SKM-1 treated with dmso at 0.1 percent for 144 hours (cell line): Measurements from ENCODE around the gene UFC1.

ENCODE experiments used
- DNase-seq: peaks from one replicate; lab custom pipeline; 2025; ENCODE audit not compliant: unreplicated experiment; lab: John Stamatoyannopoulos, UW

UFC1 gene

GRCh38 chr1:161192476-161193465, 39.0 kb downstream of the UFC1 start:
- peak; percentile 90 for DNase-seq

DNA sequence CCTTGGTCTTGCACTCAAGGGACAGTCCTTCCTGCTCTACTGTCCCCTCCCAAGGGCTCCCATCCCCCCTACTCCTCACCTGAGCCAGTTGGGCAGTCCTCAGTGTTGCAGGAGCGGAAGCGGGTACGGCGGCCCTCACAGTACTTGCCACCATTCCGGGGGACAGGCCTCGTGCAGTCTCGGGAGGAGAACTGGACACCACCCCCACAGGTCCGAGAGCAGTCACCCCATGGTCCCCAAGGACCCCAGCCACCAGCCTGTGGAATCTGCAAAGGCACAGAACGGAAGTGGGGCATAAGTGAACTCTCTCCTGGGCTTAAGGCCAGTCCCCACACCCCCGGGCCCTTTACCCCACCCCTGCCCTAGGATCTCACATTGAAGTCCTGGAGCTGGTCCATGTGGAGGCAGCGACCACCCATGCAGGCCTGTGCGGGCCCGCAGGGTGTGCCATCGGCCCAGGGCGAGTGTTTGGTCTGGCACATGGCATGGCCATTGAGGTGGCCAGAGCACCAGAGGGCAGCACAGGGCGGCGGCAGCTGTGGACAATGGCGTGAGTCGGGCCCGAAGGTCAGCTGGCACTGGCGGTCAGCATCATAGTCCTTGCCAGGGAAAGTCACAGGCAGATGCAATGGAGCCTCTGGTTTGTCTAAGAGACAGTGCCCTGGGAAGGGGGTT, 39.9 kb downstream of the UFC1 start:
- DNase-seq = no peak

GRCh38 chr1:161195171-161195570, 41.4 kb downstream of the UFC1 start:
- DNase-seq = peak; percentile 43

DNA sequence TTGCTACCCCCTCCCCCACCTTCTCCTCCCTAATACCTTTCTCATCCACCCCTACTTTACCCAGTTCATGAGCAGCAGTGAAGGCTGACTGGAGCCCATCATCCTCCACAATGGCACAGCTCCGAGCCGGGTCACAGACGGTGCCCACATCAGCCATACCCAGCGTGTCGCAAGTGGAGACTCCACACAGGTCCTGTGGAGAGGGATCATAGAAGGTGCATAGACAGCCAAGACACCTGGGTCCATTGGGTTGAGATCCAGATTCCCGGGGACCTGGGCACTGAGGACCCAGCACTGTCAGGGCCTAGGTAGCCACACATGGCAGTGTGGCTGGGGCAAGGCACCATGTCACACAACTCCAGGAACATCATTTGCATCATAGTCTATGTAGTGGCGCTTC, 42.3 kb downstream of the UFC1 start:
- no peak for DNase-seq

GRCh38 chr1:161196521-161197451, 43.0 kb downstream of the UFC1 start:
- DNase-seq = no peak

DNA sequence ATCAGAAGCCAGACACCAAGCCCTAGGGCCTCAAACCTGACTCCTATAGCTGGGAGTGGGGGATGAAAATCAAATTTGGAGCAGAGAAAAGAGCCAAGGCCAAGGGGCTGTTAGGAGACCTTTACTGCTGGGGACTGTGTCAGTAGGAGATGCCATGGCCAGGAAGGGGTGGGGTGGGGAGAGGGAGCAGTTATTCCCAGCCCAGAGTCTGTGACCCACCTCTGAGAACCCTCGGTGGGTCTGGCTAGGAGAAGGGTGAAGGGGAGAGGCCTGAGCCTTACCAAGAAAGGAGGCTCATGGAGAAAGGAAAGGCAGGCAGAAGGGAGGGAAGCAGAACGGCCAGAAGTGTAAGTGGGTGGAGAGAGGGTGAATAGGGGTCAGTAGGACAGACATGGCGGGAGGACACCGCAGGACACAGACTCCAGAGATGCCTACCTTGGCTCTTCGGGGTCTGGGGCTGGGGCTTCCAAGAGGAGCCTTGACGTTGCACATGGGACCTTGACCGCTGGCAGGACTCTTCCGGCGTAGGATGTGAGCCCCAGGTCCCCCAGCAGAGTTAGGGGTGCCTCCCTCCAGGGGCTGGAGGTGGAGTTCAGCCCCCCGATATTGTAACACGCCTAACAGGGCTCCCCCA, 43.9 kb downstream of the UFC1 start:
- no peak for DNase-seq

DNA sequence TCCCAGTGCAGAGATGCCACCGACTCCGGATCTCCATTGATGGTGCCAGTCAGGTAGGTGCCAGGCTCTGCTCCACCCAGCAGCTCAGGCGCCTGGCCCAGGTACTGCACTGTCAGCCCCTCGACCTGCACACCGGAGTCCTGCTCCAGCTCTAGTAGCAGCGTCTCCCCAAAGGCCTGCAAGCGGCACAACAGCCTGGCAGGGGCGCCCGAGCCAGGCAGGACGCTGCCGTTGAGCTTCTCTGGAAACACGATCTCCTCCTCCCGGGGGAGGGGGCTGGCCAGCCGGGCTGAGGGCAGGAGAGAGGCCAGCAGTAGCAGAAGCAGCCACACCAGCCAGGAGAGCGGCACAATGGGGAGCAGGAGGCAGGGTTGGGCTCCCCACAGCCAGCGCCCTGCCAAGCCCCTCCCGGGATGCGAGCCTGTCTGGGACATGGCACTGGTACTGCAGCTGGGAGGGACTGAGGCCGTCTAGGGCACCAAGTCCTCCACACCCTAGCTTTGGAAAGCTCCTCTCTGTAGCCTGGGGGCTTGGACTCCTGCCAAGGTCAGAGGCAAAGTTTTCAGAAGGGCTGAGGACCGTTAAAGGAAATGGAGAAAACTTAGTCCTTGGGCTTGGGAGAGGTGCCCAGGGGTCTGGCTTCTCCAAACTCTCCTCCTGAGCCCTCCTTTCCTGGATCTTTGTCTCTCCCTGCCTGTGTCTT, 44.6 kb downstream of the UFC1 start:
- DNase-seq = no peak

DNA sequence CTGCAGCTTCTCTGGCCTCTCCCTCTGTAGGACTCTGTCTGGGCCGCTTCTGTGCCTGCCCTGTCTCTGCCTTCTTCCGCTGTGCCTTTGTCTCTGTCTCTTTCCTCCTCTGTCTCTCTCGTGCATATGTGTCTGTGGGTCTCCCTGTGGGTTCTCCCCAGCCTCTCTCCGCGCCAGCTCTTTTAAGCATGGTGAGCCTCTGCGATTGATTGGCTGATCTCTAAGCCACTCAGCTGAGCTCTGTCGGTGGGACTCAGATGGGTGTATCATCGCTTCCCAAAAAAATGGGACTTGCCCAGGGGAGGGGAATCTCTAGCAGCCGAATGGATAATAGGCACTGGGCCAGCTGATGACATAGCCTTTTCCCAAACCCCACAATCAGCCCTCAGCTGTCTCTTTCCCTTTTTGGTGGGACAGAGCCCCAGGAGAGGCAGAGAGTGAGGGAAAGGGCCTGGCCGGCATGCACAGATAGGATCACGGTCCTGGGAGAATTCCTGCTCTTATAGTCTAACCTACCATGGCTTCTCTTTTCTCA, 45.2 kb downstream of the UFC1 start, which contains the start of gene ADAMTS4:
TSS of gene ADAMTS4 (minus strand) at position 158 of the 535 bp plus-strand sequence. CDS start 427 bp downstream, outside the sequence.
- DNase-seq = no peak

GRCh38 chr1:161199506-161200139, 45.8 kb downstream of the UFC1 start:
- no peak for DNase-seq

DNA sequence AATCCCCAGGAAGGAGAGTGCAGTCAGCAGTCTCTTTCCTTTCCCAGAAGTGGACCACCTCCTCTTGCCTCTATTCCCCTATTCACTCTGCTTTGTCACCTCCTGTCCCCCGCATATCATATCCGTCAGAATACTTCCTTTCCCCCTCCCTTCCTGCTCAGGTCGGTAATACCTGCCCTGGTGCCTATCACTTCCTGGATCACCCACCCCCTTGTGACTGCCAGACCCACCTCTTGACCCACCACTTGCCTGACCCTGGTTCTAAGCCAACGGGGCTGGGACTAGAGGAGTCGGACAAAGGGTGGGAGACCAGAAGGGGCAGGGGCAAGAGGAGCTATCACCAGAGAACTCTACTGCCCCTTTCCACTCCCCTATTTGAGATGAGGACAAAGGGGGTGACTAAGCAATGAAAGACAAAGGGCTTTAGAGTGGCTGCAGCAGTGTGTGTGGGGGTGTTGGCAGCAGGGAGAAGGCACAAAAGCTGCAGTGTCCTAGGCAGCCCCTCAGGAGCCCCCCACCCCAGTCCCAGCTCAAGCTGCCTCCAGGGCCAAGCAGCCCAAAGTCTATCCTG, 46.7 kb downstream of the UFC1 start:
- DNase-seq = no peak

DNA sequence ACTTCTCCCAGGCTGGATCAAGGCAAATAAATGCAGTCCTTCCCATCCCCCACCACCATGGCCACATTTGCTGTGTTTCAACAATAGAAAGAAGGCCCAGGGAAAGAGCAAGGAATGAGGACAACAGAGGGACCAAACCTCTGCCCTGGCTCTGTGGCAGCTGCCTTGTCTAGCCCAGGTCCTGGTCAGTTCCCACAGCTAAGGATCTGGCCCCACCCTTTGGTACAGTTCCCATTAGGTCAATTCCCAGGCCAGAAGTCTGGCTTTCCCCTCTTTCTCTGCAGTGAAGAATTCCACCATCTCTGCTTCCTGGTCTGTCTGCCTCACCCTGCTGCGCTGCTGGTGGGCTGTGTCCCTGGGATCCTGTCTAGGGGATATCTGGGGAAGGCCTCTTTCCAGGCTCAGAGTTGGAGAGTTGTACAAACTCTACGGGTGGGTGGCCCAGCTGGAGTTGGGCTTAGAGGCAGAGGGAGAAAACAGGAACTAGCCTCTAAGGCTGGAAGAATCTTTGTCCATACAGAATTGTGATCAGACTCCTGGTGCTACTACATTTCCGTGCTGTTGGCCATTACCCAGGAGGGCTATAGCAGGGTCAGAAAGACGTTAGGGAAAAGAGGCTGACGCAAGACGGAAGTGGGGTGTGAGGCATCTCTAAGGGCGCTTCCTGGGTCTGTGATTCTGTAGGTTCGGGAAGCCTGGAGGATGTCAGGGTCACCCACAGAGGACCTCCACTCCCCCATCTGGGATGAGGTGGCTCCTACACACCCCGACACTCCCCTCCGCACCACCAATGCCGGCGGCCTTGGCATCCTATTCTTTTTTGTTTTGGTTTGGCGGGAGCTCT, 47.4 kb downstream of the UFC1 start:
- peak; percentile 68 for DNase-seq

DNA sequence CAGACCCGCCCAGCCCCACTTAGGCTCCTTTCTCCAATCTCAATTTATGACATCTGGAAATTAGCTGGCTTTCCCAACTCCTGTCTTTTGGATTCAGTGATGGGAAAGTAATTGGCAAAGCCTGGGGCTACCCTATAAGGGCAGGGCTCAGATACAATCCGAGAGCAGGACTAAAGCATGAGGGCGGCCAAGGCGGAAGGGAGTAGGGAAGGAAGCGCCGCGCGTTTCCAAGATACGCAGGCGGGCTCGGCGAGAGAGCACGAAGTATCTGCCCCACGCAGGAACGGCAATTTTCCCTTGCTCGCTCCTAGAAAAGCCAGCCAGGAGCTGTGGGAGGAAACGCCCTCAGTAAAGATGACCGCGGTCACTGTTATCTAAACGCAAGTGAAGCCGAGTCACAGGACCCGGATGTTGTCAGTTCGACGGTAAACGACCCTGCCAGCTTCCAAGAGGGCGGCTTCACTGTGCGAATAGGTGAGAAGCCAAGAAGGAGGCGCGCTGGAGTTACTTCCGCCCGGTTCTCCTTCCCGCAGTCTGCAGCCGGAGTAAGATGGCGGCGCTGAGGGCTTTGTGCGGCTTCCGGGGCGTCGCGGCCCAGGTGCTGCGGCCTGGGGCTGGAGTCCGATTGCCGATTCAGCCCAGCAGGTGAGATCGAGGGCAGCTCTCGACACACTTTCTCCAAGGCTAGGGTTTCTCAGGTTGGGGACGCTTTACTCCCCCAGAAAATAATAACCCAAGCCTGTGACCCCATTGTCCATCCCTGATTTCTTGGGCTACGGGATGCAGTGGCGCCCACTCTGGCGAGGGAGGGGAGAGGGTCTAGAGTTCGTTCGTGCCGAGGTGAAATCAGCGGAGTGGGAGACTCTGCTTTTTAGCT, 48.3 kb downstream of the UFC1 start, which contains the start of gene NDUFS2:
TSS of gene NDUFS2 (plus strand) at position 532 of the 877 bp plus-strand sequence. CDS start at position 551, 19 bp downstream.
- peak; percentile 99 for DNase-seq

- DNase-seq = no peak
Measured at GRCh38 chr1:161206411-161207140, 52.8 kb downstream of the UFC1 start.

- no peak for DNase-seq
Measured at GRCh38 chr1:161207173-161207572, 53.4 kb downstream of the UFC1 start.
